ENCODE data around the gene TPM2.

TPM2 gene

DNA sequence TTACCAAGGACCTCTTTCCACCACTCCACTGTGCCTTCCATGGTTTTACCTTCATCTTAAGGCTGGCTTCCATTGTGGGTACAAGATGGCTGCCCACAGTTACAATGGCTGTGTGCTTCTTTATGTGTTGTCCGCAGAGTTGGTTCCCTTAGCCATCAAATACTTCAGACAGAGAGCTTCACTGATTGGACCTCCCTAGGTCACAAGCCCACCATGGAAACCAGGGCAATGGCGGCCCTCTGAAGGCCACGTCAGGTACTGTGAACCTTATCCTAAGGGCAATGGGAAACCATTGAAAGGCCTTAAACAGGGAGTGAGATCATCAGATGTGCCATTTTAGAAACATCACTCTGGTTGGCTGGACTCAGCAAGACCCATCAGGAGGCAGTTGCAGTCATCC lies 21.8 kb downstream of the TPM2 start:
- Histone ChIP-seq H3K4me3 (ENCODE audit: low read depth, low read length) (no peak overlapping the region), H3K36me3 (peaks cover 4% of the 10 kb centered on the region), H3K9me3 (ENCODE audit: severe bottlenecking) (no peaks in the 10 kb centered on the region), H3K27ac (no peak overlapping the region), H3K27me3 (ENCODE audit: insufficient read depth, low read depth, severe bottlenecking) (no peaks in the 10 kb centered on the region)
- DNase-seq: no peak
- TF ChIP-seq, protein P1, sequence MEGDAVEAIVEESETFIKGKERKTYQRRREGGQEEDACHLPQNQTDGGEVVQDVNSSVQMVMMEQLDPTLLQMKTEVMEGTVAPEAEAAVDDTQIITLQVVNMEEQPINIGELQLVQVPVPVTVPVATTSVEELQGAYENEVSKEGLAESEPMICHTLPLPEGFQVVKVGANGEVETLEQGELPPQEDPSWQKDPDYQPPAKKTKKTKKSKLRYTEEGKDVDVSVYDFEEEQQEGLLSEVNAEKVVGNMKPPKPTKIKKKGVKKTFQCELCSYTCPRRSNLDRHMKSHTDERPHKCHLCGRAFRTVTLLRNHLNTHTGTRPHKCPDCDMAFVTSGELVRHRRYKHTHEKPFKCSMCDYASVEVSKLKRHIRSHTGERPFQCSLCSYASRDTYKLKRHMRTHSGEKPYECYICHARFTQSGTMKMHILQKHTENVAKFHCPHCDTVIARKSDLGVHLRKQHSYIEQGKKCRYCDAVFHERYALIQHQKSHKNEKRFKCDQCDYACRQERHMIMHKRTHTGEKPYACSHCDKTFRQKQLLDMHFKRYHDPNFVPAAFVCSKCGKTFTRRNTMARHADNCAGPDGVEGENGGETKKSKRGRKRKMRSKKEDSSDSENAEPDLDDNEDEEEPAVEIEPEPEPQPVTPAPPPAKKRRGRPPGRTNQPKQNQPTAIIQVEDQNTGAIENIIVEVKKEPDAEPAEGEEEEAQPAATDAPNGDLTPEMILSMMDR (IDR thresholded peaks at IDR 0.05; ENCODE audit: low read depth, low read length): no peak

DNA sequence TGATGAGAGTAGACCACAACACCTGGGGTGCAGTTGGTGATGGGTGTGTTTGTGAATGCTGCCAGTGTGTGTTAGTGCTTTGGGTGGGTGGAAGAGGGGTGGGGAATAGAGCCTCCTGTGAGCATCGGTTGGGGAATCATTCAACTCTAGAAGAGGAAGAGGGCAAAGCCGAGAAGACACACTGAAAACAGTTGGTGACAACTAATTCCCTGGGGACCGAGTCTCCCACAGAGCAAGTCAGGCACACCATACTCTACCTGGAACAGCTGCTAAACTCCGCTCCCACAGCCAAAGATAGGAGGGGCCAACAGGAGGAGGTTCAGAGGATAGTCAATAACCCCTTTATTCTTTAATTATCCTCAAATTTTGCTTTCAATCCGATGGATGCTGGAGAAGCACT lies 23.2 kb downstream of the TPM2 start:
- DNase-seq: no peak
- Histone ChIP-seq H3K4me3 (ENCODE audit: low read depth, low read length) (no peak overlapping the region), H3K9me3 (ENCODE audit: severe bottlenecking) (no peaks in the 10 kb centered on the region), H3K36me3 (peaks cover 15% of the 10 kb centered on the region), H3K27ac (no peak overlapping the region), H3K27me3 (ENCODE audit: insufficient read depth, low read depth, severe bottlenecking) (no peaks in the 10 kb centered on the region)
- TF ChIP-seq, protein P1 (IDR thresholded peaks at IDR 0.05; ENCODE audit: low read depth, low read length): no peak

DNA sequence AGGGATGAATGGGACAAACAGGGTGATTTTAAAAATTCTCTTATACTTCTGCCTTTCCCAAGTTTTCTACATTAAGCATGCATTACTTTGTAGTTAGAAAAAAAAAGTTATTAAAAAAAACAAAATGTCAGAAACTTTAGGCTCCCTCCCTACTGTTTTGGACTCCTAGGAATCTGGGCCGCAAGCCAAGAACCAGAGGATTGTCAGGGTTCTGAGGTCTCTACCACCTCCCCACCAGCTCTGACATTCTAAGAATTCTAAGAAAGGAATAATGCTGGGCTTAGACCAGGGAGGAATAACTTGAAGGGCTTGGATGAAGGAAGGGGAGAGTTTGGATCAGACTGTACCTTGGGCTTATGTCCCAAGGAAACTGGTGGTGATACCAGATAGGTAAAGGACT lies 23.7 kb downstream of the TPM2 start:
- H3K4me3 ChIP-seq (ENCODE audit: low read depth, low read length): no peak overlapping the region
- H3K27me3 ChIP-seq (ENCODE audit: insufficient read depth, low read depth, severe bottlenecking): no peaks in the 10 kb centered on the region
- DNase-seq: no peak
- H3K27ac ChIP-seq: no peak overlapping the region
- peaks cover 16% of the 10 kb centered on the region for H3K36me3 ChIP-seq
- no peaks in the 10 kb centered on the region for H3K9me3 ChIP-seq (ENCODE audit: severe bottlenecking)
- TF ChIP-seq, protein P1 (IDR thresholded peaks at IDR 0.05; ENCODE audit: low read depth, low read length): no peak

DNA sequence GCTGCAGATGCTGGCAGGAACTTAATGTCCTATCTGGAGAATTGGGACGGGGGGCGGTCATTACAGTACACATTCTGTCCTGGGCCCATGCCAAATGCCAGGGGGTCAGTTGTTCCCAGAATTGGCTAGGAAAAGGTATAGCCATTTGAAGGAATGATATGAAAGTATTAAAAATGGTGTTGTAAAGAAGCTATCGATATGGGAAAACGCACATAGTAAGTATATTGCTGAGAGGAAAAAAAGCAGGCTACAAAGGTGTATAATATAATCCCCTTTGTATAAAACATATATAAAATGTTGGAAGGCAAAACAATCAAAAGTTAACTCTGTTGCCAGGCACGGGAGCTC lies 24.3 kb downstream of the TPM2 start:
- DNase-seq: no peak
- TF ChIP-seq, protein P1 (IDR thresholded peaks at IDR 0.05; ENCODE audit: low read depth, low read length): no peak
- Histone ChIP-seq H3K27me3 (ENCODE audit: insufficient read depth, low read depth, severe bottlenecking) (no peaks in the 10 kb centered on the region), H3K27ac (peak overlapping the region; percentile 94), H3K4me3 (ENCODE audit: low read depth, low read length) (peak overlapping the region; percentile 67), H3K36me3 (peaks cover 22% of the 10 kb centered on the region), H3K9me3 (ENCODE audit: severe bottlenecking) (no peaks in the 10 kb centered on the region)

DNA sequence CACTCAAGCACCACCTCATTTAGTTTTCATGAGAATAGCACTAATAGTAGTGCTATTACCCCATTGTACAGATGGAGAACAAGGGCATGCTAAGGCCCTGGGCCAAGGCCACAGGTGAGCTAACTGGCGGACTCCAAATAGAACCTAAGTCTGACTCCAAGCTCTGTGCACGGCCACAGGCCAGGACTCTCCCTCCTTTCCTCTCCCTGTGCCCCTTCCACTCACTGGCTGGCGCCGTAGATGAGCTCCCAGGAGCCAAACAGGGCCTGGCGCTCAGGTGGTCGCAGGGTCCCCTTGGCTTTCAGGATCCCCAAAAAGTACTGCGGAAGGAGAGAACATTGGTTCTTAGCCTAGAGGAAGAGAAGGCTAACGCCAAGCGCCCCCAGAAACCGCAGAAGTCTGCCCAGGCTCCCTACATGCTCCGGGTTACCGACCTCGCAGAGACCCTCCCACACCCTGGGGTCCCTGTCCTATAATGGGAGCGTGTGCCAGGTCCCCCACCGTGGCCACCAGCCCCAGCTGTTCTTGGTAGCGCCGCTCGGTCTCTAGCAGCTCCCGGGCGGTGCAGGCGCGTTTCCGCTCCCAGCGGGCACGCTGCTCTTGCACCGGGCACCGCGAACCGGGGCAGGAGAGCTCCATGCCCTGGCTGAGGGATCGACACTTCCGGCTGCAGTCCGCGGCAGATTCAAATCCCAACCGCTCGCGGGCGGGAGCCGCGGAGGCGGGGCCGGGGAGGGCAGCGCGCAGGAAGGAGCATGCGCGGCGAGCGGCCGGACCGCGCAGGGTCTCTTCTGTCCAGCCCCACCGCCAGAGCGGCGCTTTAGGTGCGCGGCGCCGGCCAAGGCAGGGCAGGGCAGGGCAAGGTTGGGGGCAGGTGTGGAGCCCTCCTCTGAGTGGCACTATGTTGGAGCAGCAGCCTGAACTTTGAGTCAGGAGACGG lies 24.9 kb downstream of the TPM2 start, which contains the start of gene ARHGEF39:
Gene ARHGEF39 (minus strand): TSS at position 665 of the 940 bp plus-strand sequence. CDS start 26 bp downstream, at position 639.
- H3K27me3 ChIP-seq (ENCODE audit: insufficient read depth, low read depth, severe bottlenecking): no peaks in the 10 kb centered on the region
- TF ChIP-seq, protein P1 (IDR thresholded peaks at IDR 0.05; ENCODE audit: low read depth, low read length): peak; percentile 60
- peak within 1 kb of the TSS; percentile 67 for H3K4me3 ChIP-seq (ENCODE audit: low read depth, low read length)
- peaks cover 28% of the 10 kb centered on the region for H3K36me3 ChIP-seq
- peak within 1 kb of the TSS; percentile 94 for H3K27ac ChIP-seq
- DNase-seq: peak; percentile 89
- H3K9me3 ChIP-seq (ENCODE audit: severe bottlenecking): no peaks in the 10 kb centered on the region
